ENCODE data around the gene JAM3.

The JAM3 gene

GRCh38 chr11:134048028-134048427 lies 20.8 kb upstream of the JAM3 start (continued):
- no peak for TF ChIP-seq CSRNP3 (CRISPR knock-in tag; IDR thresholded peaks at IDR 0.05)
- no peak for TF ChIP-seq ZNF8 (CRISPR knock-in tag; IDR thresholded peaks at IDR 0.05)

GRCh38 chr11:134049303-134049702 lies 19.6 kb upstream of the JAM3 start:
- no peak for TF ChIP-seq GLIS3 (CRISPR knock-in tag; IDR thresholded peaks at IDR 0.05)
- no peak for TF ChIP-seq POU6F1 (CRISPR knock-in tag; IDR thresholded peaks at IDR 0.05; ENCODE audit: borderline replicate concordance, low read depth)
- no peak for TF ChIP-seq ZNF8 (CRISPR knock-in tag; IDR thresholded peaks at IDR 0.05)
- TF ChIP-seq PPARA (CRISPR knock-in tag; IDR thresholded peaks at IDR 0.05; ENCODE audit: borderline replicate concordance), result no peak
- no peak for TF ChIP-seq BACH2 (CRISPR knock-in tag; IDR thresholded peaks at IDR 0.05; ENCODE audit: borderline replicate concordance)
- no peak for TF ChIP-seq TCF4 (CRISPR knock-in tag; IDR thresholded peaks at IDR 0.05; ENCODE audit: borderline replicate concordance)
- TF ChIP-seq CREB5 (CRISPR knock-in tag; IDR thresholded peaks at IDR 0.05; ENCODE audit: low read depth), result no peak
- no peak for TF ChIP-seq ZFP30 (CRISPR knock-in tag; IDR thresholded peaks at IDR 0.05)
- no peak for TF ChIP-seq ZNF70 (CRISPR knock-in tag; IDR thresholded peaks at IDR 0.05)
- TF ChIP-seq TSHZ2 (CRISPR knock-in tag; IDR thresholded peaks at IDR 0.05), result no peak
- no peak for TF ChIP-seq CSDC2 (CRISPR knock-in tag; IDR thresholded peaks at IDR 0.05)
- no peak for TF ChIP-seq SNAI2 (CRISPR knock-in tag; IDR thresholded peaks at IDR 0.05)
- TF ChIP-seq CSRNP3 (CRISPR knock-in tag; IDR thresholded peaks at IDR 0.05), result no peak
- TF ChIP-seq RARB (CRISPR knock-in tag; IDR thresholded peaks at IDR 0.05), result no peak
- no peak for TF ChIP-seq PATZ1 (CRISPR knock-in tag; IDR thresholded peaks at IDR 0.05; ENCODE audit: borderline replicate concordance)
- no peak for TF ChIP-seq ESRRG (CRISPR knock-in tag; IDR thresholded peaks at IDR 0.05)
- no peak for ATAC-seq

GRCh38 chr11:134050541-134051383 lies 18.1 kb upstream of the JAM3 start:
- ATAC-seq, result peak; percentile 92
- no peak for TF ChIP-seq ZFP3 (CRISPR knock-in tag; IDR thresholded peaks at IDR 0.05)
- no peak for TF ChIP-seq CSRNP3 (CRISPR knock-in tag; IDR thresholded peaks at IDR 0.05)
- no peak for TF ChIP-seq CREB5 (CRISPR knock-in tag; IDR thresholded peaks at IDR 0.05; ENCODE audit: low read depth)
- TF ChIP-seq ARNTL (CRISPR knock-in tag; IDR thresholded peaks at IDR 0.05; ENCODE audit: borderline replicate concordance, low read depth), result no peak
- TF ChIP-seq ZNF8 (CRISPR knock-in tag; IDR thresholded peaks at IDR 0.05), result no peak
- no peak for TF ChIP-seq TCF4 (CRISPR knock-in tag; IDR thresholded peaks at IDR 0.05; ENCODE audit: borderline replicate concordance)
- TF ChIP-seq ZC3H10 (CRISPR knock-in tag; IDR thresholded peaks at IDR 0.05), result no peak
- no peak for TF ChIP-seq TSHZ2 (CRISPR knock-in tag; IDR thresholded peaks at IDR 0.05)
- TF ChIP-seq RARB (CRISPR knock-in tag; IDR thresholded peaks at IDR 0.05), result no peak
